Ishikawa (cell line): ENCODE data around the gene ING5.

Source experiments
- CEBPB ChIP-seq: IDR thresholded peaks from 2 replicates; pipeline ENCODE4 v1.6.1; 2012
- NFIC ChIP-seq: IDR thresholded peaks from 2 replicates; pipeline ENCODE4 v1.6.1; 2012

DNA sequence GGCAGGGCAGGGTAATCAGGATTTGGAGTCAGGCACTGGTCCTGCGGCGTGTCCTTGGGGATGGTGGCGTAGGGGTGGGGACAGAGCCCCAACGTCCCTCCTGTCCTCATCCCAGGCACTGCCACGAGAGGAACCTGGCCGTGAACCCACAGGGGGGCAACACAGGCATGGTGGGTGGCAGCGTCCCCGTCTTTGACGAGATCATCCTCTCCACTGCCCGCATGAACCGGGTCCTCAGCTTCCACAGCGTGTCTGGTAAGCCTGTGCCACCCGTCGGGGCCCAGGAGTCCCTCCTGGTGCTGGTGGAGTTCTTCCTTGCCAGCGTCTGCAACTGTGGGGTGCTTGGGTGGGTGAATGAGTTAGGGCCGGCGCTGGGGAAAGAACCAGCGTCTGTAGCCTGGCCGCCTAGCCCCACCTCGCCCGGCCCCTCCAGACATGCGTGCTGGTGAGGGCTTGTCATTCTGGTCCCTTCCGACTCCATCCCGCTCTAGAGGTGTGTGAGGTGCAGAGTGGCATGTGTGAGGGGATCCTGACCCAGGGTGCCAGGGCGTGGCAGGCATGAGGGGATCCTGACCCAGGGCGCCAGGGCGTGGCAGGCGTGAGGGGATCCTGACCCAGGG, 40.6 kb downstream of the ING5 start:
- no peak for TF ChIP-seq CEBPB
- no peak for TF ChIP-seq NFIC
